ENCODE data around the gene LINS1.

LINS1 gene, protein sequence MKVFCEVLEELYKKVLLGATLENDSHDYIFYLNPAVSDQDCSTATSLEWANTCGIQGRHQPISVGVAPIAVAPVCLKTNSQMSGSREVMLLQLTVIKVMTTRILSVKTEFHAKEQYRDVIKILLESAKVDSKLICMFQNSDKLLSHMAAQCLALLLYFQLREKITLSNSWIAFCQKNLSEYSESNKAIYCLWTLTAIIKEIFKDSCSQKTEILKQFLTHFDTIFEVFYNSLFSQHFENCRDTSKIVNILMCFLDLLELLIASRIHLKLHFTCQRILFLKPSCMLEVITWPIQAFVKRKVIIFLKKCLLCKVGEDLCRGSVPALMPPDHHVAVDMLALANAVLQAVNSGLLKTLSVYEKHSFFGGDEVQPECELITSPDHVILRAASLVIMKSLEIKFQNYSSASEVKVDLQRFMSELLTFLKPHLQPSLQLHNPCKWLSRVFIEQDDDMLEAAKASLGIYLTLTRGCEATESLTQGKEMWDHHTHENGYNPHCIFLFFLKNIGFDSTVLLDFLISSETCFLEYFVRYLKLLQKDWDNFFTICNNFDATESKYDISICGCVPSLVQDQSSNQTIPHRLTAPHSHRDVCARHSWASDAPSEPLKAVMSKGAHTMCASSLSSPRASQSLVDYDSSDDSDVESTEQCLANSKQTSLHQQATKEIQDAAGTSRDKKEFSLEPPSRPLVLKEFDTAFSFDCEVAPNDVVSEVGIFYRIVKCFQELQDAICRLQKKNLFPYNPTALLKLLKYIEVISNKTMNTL

DNA sequence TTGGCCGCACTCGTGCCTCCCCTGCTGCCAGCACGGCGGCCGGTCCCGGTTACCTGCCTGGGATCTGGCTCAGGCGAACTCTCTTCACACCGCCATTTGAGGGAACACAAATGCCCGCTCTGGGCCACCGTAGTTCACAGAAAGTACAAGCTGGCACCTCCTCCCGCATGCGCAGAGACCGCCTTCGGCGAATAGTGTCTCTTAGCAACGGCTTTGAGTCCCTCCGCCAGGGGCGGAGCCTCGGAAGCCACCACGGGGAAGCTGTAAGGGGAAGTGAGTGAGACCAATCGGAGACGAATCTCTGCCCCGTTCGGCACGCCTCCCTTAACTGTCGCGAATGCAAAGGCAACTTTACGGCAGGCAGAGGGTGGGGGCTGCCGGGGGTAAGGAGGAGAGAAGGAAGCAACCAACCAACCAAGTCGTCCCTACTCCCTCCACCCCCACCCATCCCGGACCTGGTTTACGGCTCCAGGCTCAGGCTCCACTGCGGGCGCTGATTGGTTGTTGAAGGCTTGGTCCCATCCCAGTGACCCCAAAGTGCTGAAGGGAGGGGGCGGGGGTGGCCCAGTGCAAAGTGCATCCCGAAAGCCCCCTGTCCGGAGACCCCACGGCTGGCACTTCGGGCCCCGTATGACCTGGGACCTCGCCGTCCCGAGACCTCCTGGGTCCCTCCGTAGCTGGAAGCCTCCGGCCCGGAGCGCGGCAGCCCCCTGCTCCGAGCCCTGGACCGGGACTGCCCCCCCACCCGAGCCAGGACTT lies at the start of gene LINS1, which contains the start of gene ASB7:
TSS of gene LINS1 (minus strand) at position 121 of the 759 bp plus-strand sequence. CDS start 21,342 bp downstream, outside the sequence.
TSS of gene ASB7 (plus strand) at position 526 of the 759 bp plus-strand sequence. CDS start 9,628 bp downstream, outside the sequence.
- DNase-seq (ENCODE audit: low read depth): peak; percentile 100

DNA sequence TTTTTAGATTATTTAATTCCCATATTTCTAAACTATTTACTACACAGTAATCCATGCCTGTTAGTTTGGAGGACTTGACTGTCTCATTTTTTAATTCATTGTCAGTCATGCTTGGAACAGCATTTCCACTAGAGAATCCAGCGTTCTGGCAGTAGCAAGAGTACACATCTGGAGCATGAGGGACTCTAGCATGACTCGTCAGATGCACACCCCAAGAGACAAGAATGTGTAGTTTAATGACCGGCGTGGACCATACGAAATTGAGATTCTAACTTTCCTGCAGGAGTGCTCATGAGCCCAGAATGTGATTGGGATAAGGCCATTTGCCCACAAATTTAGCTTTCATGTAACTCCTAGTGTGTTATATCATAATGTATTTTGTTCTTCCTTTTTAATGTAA lies 49.3 kb upstream of the LINS1 start:
- peak; percentile 54 for DNase-seq (ENCODE audit: low read depth)

DNA sequence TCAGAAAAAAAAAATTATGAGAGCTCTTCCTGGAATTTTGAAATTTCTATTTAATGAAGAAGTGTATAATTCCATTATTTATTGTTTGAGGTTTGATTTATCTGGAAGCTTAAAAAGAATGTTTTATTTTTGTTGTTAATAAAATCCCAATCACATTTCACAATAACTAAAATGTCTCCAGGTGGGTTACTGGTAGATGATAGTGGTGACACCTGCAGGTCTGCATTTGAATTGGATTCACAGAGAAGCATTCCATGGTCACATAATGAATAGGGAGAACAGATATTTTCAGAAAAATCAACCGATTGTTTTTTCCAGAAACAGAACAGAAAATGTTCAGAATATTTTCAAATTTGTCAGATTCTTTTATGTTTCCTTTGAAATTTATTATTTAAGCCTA lies 48.7 kb upstream of the LINS1 start:
- no peak for DNase-seq (ENCODE audit: low read depth)

DNA sequence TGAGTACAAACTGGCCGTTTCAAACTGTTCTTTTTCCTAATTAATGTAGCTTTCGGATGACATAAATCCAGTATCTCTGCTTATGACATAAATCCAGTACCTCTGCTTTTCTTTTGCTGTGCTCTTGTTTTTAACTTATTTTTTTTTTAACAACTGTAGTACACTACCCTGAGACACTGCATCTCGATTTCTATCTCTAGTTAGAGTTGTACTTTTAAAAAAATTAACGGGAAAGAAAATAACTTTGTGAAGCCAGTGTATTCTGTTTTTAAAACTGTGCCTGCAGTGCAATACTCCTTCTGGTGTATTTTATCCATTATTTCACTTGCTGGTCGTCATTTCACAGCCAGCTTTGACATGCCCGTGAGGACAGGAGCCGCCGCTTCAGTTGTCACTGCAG lies 47.0 kb upstream of the LINS1 start:
- no peak for DNase-seq (ENCODE audit: low read depth)

DNA sequence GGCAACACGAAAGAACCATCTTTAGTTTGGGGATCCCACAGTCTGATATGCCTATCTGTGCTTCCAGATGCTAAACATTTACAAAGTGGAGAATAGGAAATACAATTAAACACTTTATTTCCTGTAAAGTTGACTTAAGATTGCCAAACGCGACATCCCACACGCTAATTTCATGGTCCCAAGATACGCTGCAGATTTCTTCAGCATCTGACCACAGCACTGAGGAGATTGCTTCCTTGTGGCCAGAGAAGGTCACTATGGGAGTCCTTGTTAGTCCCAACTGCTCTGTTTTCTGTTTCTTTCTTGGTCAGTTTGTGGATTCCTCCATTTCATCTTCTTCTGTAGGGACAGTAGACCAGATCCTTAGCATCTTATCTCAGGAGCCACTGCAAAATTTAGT lies 43.7 kb upstream of the LINS1 start:
- no peak for DNase-seq (ENCODE audit: low read depth)

DNA sequence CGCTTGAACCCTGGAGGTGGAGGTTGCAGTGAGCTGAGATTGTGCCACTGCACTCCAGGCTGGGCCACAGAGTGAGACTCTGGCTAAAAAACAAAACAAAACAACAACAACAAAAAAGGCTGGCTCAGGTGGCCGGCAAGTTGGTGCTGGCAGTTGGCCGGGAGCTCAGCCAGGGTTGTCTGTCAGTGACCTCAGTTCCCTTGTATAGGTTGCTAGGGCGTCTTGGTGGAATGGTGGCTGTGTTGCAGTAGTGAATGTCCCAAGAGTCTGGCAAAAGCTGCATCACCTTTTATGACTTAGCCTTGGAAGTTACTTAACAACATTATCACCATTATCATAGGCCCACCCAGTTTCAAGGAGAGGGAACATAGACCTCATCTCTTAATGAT lies 41.0 kb upstream of the LINS1 start:
- DNase-seq (ENCODE audit: low read depth): no peak

DNA sequence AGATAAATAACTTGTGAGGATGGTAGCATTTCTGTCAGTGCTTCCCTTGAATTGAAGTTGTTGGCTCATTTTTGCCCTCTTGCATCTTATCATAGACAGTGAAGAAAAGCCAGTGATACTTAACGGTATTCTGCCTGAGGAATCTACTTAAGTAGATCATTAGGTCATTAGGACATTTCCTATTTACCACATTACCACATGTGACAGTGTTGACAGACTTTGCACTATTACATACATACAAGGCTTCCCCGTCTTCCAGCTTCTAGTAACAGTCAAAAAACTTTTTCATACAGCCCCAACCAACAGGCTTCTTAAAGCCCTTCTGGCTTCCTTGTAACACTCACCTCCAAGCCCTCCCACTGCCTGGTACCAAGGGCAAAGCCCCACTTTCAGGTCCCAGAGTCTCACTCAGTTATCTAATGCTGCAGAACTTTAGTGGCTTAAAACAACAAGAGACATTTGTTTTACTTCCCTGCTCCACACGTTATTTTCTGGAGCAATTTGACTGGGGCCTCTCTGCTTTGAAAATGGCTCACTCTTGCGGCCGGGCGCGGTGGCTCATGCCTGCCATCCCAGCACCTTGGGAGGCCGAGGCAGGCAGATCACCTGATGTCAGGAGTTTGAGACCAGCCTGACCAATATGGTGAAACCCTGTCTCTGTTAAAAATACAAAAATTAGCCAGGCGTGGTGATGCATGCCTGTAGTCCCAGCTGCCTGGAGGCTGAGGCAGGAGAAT lies 40.4 kb upstream of the LINS1 start:
- no peak for DNase-seq (ENCODE audit: low read depth)

DNA sequence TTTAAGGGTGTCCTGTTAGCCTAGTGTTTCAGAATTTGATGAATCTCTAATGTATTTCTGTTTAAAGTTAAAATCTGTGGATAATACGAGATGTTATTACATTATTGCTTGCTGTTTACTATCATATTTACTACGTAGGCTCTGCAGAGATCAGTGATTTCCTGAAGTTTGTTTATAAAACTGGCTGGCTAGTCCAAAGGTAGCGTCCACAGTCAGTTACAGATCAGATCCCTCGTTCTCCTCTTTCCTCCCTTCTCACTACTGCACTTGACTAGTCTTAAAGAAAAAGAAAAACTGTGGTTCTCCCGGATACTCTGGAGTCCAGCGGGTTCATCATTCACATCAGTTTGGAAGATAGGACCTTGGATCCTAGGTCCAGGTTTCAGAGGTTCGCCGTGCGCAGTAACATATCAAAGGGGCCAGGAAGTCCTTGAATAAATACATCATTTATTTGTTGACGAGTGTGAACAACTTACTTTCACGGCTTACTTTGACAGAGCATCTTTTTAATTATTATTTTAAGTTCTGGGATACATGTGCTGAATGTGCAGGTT lies 36.3 kb upstream of the LINS1 start:
- no peak for DNase-seq (ENCODE audit: low read depth)

DNA sequence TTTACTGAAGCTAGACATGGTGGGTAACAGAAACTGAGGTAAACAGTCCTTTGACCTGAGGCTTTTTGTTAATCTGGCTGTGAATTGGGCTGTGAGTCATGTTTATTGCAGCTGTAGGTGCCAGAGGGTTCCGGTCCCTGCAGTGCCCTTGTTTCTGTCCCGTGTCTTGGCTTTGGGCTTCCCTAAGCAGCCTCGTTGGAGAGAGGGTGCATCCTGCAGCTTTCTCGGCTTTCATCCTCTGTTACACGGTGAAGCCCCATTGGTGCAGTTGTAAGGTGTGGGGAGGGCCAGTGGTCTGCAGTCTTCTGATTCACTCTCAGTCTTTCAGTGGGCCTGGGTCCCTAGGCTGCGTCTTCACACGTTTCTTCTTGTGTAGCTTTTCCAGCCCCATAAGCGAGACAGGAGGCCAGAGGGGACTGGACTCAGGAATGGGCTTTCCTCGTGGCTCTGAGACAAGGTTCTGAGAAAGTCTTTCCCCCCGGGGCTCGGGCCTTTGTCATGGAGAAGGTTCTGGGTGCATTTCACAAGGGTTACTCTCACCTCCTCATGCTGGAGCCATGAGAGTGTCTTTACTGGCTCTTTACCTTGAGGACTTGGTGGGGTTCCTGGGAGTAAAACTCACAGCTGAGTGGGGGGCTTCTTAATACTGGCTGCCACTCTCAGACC lies 33.6 kb upstream of the LINS1 start:
- no peak for DNase-seq (ENCODE audit: low read depth)

DNA sequence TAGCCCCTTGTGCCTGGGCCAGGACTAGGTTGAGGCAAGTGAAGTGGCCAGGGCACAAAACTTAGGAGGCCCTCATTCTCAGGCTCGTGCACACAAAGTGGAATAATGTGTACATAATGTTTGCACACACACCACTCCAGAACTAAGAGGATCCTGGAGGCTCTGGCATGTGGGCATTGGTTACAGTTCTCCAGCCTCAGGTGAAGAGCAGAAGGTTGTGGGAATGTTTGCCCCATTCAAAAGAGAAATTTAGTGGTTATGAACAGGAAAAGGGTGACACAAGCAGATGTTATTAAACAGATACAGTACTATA lies 31.7 kb upstream of the LINS1 start:
- DNase-seq (ENCODE audit: low read depth): no peak

DNA sequence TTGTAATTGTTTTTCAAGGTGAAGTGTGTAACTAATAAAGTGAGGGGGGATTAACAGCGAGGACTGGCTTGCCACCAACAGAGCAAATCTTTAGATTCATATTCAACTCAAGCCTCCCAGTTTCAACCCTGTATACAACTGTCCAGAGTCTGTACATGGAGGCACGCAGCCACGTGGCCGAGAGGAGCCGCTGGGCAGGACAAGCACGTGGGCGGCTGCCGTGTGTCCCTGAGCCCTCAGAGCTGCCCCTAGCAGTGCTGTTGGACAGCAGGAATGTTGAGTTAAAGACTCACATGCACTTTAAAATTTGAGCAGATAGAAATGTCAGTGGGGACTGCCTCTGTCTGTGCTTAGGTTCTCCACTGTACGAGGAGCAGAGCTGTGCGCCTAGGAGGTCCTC lies 29.8 kb upstream of the LINS1 start:
- no peak for DNase-seq (ENCODE audit: low read depth)

DNA sequence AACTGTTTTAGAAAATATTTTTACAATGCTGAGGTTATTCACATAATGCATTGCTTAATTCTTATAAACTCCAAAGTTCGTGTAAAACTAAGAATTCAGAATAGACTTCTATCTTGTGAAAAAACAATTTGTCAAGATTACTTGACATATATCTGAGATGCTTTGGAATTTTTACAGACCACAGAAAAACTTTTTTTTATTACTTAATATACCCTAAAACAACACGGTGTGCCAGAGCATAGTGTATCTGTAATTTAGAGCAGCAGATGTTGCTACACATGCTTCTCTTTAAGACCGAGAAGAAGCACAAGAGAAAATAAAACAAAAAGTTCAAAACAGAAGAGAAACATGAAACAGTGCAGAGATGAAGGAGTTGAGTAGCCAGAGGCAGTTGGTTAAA lies 26.8 kb upstream of the LINS1 start:
- peak; percentile 56 for DNase-seq (ENCODE audit: low read depth)

DNA sequence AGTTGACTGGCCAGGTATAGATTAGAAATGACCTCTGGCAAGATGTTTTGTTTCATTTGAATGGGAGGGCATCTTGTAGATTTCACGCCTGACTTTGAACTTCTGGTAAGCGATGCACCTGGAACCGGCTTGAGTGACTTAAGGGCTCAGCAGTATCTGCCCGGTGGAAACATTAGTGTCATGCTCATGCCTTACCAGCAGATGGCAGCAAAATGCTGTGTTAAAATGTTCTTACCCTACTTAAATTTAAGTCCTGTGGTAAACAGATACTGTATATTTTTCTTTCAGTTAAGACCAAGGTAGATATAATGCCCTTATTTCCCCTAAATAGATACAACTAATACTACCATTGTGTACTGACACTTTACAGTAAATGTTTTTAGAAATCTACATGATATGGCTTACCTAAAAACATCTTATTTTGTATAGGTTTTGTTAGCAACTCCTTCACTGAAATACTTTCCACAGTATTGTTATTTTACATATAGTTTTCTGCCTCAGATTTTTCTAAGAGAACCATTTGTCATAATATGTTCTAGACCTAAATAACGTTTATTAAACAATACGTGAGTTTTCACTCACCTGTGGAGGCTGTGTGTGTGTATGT lies 25.9 kb upstream of the LINS1 start:
- DNase-seq (ENCODE audit: low read depth): peak; percentile 75

DNA sequence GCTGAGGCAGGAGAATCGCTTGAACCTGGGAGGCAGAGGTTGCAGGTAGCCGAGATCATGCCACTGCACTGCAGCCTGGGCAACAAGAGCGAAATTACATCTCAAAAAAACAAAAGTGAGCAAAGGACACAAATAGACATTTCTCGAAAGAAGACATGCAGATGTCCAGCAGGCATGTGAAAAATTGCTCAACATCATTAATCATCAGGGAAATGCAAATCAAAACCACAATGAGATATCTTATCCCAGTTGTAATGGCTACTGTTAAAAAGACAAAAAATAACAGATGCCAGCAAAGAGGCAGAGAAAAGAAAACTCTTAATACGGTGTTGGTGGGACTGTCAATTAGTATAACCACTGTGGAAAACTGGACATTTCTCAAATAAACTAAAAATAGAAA lies 21.3 kb upstream of the LINS1 start:
- DNase-seq (ENCODE audit: low read depth): peak; percentile 78

DNA sequence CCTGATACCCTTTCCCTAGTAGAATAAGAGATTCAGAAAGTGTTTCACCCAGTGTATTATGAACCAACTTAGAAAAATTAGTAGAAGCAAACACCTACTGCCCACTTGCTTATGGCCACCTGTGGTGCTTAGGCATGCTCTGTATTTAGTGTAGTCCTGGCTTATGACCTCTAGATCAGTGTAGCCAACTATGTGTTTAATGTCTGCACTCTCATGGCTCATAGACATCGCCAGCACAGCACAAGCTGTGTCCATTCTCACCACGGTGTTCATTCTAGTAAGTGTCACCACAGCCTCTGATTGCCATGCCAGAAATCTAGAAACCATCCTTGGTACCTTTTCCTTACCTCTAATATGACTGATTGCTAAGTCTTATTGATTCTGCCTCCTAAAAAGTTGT lies 14.7 kb upstream of the LINS1 start:
- no peak for DNase-seq (ENCODE audit: low read depth)

DNA sequence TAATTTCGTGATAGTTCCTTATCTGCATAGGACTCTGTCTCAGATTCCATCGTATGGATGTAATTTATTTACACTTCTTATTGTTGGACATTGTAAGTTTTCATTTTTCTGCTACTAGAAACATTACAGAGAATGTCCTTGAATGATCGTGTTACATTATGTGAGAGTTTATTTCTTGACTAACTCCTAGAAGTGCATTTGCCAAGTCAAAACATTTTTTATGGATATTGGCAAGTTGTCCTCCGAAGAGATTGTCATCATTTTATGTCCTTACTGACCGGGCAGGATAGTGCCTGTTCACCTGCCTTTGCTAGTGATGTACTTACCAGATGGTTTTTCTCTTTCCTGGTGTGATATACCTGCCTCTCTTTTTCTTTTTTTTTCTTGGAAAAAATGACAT lies 13.8 kb upstream of the LINS1 start:
- no peak for DNase-seq (ENCODE audit: low read depth)

DNA sequence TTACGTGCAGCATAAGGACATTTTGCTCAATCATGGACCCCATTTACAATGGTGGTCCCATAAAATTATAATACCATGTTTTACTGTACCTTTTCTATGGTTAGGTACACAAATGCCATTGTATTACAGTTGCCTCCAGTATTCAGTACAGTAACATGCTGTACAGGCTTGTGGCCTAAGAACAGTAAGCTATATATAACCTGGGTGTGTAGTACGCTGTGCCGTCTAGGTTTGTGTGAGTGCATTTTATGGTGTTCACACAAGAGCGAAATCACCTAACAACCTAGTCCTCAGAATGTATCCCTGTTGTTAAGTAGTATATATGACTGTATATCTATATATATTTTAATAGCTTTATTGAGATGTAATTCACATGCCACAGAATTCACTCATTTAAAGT lies 12.9 kb upstream of the LINS1 start:
- DNase-seq (ENCODE audit: low read depth): no peak

DNA sequence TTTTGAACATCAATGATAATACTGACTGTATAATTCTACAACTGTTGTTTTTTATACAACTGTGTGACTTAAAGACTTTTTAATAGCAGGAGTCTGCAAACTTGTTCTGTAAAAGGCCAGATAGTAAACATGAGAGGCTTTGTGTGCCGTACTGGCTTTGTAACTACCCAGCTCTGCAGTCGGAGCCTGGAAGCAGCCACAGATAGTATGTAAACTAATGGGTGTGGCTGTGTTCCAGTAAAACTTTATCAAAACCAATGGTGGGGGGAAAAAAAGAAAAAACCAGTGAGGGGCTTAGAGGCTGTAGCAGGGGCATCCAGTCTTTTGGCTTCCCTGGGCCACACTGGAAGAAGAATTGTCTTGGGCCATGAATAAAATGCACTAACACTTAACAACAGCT lies 12.4 kb upstream of the LINS1 start:
- no peak for DNase-seq (ENCODE audit: low read depth)

DNA sequence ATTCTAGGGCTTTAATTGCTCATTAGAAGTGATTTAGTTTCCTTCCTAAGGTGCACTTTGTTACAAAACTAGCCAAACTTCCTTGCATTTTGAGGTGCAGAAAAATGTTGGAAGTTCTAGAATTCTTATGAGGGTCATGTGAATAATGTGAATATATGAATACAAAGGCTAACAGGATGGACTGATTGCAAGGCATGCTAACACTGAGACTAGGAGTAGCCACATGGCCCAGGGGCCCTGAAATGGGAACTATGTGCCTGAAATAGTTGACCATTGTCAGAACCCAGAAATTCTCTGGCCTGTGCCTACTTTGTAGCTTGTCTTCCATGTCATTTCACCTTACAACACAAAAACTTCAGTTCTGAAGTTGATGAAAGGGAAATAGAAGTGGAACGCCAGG lies 11.2 kb upstream of the LINS1 start:
- no peak for DNase-seq (ENCODE audit: low read depth)

DNA sequence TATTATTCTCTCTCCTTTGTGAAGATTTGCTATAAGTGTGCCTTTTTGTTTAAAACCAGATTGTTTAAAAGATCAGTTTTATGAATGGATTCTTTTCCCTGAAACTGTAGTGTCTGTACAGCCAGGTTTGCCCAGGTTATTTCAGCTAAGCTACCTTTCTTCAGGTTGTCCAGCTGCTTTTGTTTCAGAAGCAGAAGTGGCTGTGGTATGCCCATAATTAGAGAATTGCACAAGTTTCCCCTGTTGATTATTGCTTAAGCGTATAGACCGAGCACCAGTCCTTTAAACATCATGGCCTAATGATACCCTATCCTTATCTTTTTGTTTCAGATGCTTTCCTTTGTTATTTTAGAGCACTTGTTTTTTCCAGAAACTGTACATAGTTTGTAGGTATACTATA lies 10.6 kb upstream of the LINS1 start:
- no peak for DNase-seq (ENCODE audit: low read depth)

Data from EH (cell line).